GM18499 (cell line): Measurements from ENCODE around the gene GPC1.
"Not testable (repeated sequence)": the region's sequence is repeated elsewhere in the genome, so short reads cannot be mapped to it uniquely, and the experiment has no call there.

Experiments
- ATAC-seq: cut with Tn5 transposase; IDR thresholded peaks from one replicate; pipeline ENCODE4 v1.9.1; 2021; ENCODE audit warnings: moderate number of reproducible peaks; ENCODE audit not compliant: insufficient read depth, unreplicated experiment

GPC1 gene

DNA sequence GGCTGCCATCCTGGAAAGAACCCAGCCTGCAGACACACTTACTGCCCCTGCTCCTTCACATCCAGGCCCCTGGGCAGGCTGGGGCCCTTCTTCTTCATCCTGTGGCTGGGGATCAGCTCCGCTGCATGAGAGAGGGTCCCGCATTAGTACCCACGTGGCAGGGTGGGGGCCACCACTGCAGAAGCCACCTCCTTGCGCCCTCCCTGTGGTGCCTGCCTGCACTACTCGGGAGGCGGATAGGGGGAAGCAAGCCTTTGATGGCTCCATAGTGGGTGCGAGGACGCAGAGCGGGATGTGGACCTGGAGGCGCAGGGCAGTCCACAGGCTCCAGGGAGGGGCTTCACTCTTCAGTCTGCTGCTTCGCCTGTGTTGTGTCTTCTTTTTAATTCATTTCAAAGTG is 46.7 kb downstream of the GPC1 start:
- ATAC-seq: no peak

DNA sequence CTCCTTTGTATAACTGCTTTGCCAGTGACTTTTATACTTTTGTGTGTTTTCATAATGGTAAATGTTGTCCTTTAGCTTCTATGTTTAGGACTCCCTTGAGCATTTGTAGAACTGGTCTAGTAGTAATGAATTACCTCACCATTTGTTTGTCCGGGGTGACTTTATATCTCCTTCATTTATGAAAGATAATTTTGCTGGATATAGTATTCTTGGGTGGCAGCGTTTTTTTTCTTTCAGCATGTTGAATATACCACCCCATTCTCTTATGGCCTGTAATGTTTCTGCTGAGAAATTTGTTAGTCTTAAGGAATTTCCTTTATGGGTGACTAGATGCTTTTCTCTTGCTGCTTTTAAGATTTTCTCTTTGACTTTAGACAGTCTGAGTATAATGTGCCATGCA is 56.0 kb downstream of the GPC1 start:
- ATAC-seq: no peak

GRCh38 chr2:240494194-240494793 is 58.8 kb downstream of the GPC1 start:
- ATAC-seq: no peak

GRCh38 chr2:240494942-240495341 is 59.5 kb downstream of the GPC1 start:
- ATAC-seq: not testable (repeated sequence)

DNA sequence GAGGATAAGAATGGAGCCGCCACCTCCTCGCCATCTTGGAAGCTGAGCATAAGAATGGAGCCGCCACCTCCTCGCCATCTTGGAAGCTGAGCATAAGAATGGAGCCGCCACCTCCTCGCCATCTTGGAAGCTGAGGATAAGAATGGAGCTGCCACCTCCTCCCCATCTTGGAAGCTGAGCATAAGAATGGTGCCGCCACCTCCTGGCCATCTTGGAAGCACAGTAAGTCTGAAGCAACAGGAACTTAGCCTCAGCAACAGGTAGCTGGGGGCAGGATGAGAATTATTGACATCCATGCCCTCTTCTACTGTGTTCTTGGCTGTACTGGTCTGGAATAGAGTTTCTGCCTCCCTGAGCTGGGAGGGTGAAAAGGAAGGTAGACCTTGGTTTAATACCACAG is 61.6 kb downstream of the GPC1 start:
- ATAC-seq: not testable (repeated sequence)

- no peak for ATAC-seq
These were observed 62.9 kb downstream of the GPC1 start for GRCh38 chr2:240498171-240498957.

- ATAC-seq: no peak
These were observed 63.4 kb downstream of the GPC1 start for GRCh38 chr2:240498958-240499260.

GRCh38 chr2:240499309-240500301 is 64.1 kb downstream of the GPC1 start:
- ATAC-seq: no peak

DNA sequence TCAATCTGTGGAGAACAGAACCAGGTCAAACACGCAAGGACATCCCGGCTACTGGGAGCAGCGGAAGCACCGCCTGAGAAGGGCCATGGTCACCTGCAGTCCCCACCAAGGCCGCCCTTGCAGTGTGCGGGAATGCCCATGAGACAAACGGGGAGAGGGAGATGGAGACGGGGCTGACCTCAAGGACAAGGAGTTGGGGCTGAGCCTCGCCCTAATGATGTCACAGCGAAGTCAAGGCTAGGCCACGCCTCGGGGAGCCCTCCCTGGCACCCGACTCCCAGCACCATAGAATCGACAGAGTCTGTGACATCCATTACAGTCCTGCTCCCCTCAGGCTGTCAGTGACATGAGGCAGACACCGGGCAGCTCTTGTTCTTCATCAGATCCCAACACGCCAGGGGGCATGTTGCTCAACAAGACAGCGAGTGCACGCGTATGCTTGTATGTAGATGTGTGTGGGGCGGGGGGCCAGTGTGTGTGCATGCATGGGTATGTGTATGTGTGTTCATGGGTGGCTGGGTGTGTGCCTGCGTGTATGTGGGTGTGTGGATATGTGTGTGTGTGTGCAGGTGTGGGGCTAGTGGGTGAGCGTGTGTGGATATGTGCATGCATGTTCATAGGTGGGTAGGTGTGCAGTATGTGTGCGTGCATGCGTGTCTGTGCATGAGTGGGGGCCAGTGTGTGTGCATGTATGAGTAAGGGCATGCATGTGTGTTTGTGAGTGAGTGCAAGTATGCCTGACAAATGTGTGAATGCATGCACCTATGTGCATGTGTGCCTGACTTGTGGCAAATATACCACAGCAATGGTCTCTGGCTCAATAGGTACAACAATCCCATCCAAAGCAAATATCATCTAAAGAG is 65.3 kb downstream of the GPC1 start:
- ATAC-seq: no peak

DNA sequence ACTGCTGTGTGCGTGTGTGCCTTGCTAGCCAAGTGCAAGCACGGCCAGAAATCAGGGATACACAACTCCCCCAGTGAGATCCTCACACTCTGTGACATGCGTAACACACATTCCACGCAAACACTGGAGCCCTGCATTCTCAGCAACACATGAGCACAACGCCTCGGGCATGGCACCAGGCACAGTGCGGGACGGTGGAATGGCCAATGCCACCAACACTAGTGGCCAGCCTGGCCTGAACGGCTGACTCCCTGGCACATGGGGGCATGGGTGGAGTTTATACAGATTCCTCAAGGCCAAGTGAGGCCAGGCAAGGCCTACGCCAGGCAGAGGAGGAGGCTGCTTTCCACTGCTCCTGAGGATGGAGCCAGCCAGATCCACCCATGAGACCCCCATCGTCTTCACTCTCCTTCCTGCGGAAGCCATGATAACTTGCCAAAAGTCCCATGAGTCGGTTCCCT is 66.1 kb downstream of the GPC1 start:
- no peak for ATAC-seq

DNA sequence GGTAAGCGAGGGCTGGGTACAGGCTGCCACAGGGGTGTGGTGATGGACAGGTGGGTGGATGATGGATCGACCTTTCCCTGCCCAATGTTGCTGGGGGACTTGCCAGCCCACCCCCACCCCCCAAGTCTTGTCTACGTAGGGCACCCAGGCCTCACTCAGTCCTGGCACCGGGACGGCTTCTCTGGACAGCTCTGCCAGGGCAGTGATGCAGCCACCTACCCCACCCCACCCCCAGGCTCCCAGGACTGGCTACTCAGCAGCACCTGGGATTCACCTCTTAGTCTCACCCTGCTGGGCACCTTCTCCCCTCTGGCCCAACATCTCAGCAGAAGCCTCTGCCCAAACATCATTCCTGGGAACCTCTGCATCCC is 66.6 kb downstream of the GPC1 start:
- ATAC-seq: no peak

DNA sequence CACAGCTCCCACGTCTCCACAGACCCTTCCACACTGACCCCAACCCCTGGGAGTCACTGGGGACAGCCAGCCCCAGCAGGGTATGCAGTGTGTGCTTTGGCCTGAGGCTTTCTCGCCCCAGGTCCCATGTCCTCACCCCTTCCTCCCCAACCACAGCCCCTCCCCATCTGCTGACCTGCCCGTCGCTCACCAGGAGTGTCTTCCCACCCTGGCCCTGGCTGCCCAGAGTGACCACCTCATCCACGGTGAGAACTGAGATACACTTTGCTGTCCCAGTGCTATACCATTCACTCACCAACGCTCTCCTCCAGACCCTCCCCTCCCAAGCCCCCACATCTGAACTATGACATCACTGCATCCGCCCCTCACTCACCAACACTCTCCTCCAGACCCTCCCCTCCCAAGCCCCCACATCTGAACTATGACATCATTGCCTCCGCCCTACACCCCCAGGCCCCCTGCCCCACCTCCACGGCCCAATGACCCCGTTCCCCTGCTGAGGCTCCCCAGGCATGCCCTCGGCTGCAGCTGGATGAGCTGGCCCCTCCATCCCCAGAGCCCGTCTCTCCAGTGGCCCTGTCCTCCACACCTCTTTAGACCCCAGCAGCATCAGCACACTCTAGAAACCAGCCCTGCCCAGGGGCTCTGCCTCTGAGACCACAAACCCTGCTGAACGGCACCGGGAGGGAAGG is 67.1 kb downstream of the GPC1 start:
- no peak for ATAC-seq

DNA sequence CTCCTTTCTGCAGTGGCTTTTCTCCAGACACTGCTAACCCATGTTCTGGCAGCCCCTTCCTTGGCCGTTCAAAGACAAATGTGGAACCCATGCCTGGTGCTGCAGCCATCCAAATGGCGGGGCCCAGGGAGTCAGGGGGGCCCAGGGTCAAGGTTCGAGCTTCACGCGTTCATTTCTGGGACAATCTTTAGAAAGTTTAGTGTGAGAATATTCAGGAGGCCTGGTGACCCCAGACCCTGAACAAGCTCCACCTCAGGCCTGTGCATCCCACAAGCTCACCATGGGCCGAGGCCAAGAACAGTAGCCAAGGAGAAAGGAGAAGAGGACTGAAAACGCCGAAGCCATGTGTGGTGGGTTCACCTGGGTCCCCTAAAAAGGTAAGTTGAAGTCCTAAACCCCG is 67.9 kb downstream of the GPC1 start:
- no peak for ATAC-seq

- ATAC-seq: no peak
These were observed 68.4 kb downstream of the GPC1 start for GRCh38 chr2:240503848-240504247.

- ATAC-seq: no peak
These were observed 70.4 kb downstream of the GPC1 start for GRCh38 chr2:240505910-240506309.

DNA sequence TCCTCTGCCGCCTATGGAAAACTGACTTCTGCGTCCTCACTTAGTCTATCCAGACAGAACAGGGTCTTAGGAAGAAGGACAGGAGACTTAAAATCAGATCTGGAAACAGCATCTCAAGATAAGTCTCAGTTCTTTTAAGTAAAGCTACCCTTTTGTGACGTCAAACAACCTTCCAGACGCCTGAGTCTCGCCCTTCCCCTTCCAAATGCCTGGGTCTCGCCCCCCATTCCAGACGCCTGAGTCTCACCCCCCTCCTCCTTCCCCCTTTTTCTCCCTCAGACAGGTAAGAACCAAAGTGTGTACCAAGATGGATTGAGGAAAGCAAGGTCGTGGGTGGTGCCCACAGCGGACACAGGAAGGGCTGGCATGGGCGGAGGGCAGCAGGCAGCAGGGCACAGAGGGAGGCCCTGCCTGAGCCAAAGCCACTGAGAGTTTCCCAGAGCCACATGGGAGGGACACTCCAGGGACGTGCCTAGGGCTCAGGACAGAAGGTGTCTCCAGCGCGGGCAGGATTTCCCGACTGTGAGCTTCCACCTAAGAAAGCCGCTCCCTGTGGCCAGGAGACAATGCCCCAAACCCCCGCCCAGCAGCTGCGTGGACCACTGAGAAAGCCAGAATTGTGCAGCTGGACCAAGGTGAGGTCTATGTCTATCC is 71.1 kb downstream of the GPC1 start:
- ATAC-seq: no peak

GRCh38 chr2:240507060-240507777 is 71.8 kb downstream of the GPC1 start:
- ATAC-seq: no peak

- ATAC-seq: no peak
These were observed 72.4 kb downstream of the GPC1 start for GRCh38 chr2:240507778-240508251.
